CD4-positive, alpha-beta memory T cell (primary cell): ENCODE data around the gene IRAK3. TPM values are rescaled to one million over a fixed set of nuclear protein-coding genes. Genes with fewer than 3 reads are reported as not detected.

Experiments used
- CTCF ChIA-PET: fragments of 350-600 bp; sonication (Branson Sonifier 250); formaldehyde crosslinking; loops from one replicate; lab custom pipeline; 2021; ENCODE audit warnings: inconsistent platforms; ENCODE audit not compliant: partially characterized antibody; lab: Charles Lee
- POLR2A ChIA-PET: fragments of 350-600 bp; sonication (Branson Sonifier 250); formaldehyde crosslinking; loops from one replicate; lab custom pipeline; 2021; ENCODE audit not compliant: partially characterized antibody; lab: Charles Lee
- DNase-seq, 5 donors: peaks; one replicate each; pipeline versions ENCODE4 v3.0.0 to v3.0.0-alpha.2; 2020 to 2022; ENCODE audit warnings: mixed read lengths in 1 of 5
- H3K27ac ChIP-seq: one replicate; pipeline ENCODE4 v1.7.0; 2013; ENCODE audit warnings: low read depth, low read length
- H3K27me3 ChIP-seq: 2 replicates; pipeline ENCODE4 v1.7.0; 2013; ENCODE audit warnings: mild to moderate bottlenecking, low read length, moderate library complexity; ENCODE audit not compliant: insufficient read depth
- H3K36me3 ChIP-seq: 2 replicates; pipeline ENCODE4 v1.7.0; 2013; ENCODE audit warnings: mild to moderate bottlenecking, low read length, moderate library complexity; ENCODE audit not compliant: insufficient read depth
- H3K4me1 ChIP-seq: 2 replicates; pipeline ENCODE4 v1.7.0; 2013; ENCODE audit warnings: mild to moderate bottlenecking, low read length, moderate library complexity; ENCODE audit not compliant: insufficient read depth
- H3K4me3 ChIP-seq, 2 donors: one replicate each; pipeline ENCODE4 v1.7.0; 2013; ENCODE audit warnings: low read length in 2 of 2, mild to moderate bottlenecking in 1 of 2
- H3K9me3 ChIP-seq, 2 donors: one replicate each; pipeline ENCODE4 v1.7.0; 2013; ENCODE audit warnings: low read length in 2 of 2, control low read depth in 1 of 2; ENCODE audit not compliant: control insufficient read depth in 1 of 2
- H3K27ac Mint-ChIP-seq, 7 donors: one replicate each; pipeline ENCODE4 v1.8.0; 2020 to 2021; ENCODE audit warnings: mixed read lengths in 7 of 7, mild to moderate bottlenecking in 6 of 7, inconsistent platforms in 3 of 7, moderate library complexity in 3 of 7
- H3K27me3 Mint-ChIP-seq, 2 donors: one replicate each; pipeline ENCODE4 v1.8.0; 2020 to 2021; ENCODE audit warnings: mixed read lengths in 2 of 2
- H3K36me3 Mint-ChIP-seq, 2 donors: one replicate each; pipeline ENCODE4 v1.8.0; 2020 to 2021; ENCODE audit warnings: mixed read lengths in 2 of 2, inconsistent platforms in 1 of 2, mild to moderate bottlenecking in 1 of 2
- H3K4me1 Mint-ChIP-seq, 4 donors: one replicate each; pipeline ENCODE4 v1.8.0; 2020 to 2021; ENCODE audit warnings: mixed read lengths in 4 of 4, mild to moderate bottlenecking in 1 of 4
- H3K4me3 Mint-ChIP-seq, 8 donors: one replicate each; pipeline ENCODE4 v1.8.0; 2020 to 2021; ENCODE audit warnings: mixed read lengths in 8 of 8, mild to moderate bottlenecking in 7 of 8, moderate library complexity in 6 of 8, inconsistent platforms in 3 of 8
- H3K9me3 Mint-ChIP-seq, 8 donors: one replicate each; pipeline ENCODE4 v1.8.0; 2020 to 2021; ENCODE audit warnings: mixed read lengths in 8 of 8, mild to moderate bottlenecking in 5 of 8, inconsistent platforms in 3 of 8, moderate library complexity in 1 of 8
- intact Hi-C: fragments of 100-400 bp; cut with micrococcal nuclease; formaldehyde crosslinking; loops from one replicate; pipeline ENCODE4 v1.15.1; 2023
- polyA plus RNA-seq, 2 donors: library from polyadenylated mRNA; unstranded; fragments of 300-500 nt; fragmentation: Illumina TruSeq; gene quantifications; one replicate each; pipeline ENCODE4 v1.2.3, GENCODE V29; 2021
- total RNA-seq, 2 experiments: library from RNA; stranded (reverse); gene quantifications; one replicate each; pipeline ENCODE4 v1.2.3, GENCODE V29; 2021

IRAK3 gene
- total and polyA plus RNA-seq, 4 experiments from 2014 or later = 0.14 to 0.47 (median 0.44) TPM; not detected in 1

- Mint-ChIP-seq H3K27ac (no peak overlapping the region), H3K9me3 (peaks cover 0 to 11% (median 3%) of the 10 kb centered on the region in 8 donors), H3K4me1 (peaks cover 48 to 87% (median 67%) of the 10 kb centered on the region in 4 donors), H3K36me3 (peaks cover 0 to 5% of the 10 kb centered on the region in 2 donors), H3K4me3 (peak overlapping the region in 2 of 8 donors; percentile 10 to 13), H3K27me3 (no peaks in the 10 kb centered on the region)
- H3K27me3 ChIP-seq = no peaks in the 10 kb centered on the region
- intact Hi-C loops = no loop called here
- no peak overlapping the region for H3K27ac ChIP-seq
- no peak overlapping the region for H3K4me3 ChIP-seq
- H3K4me1 ChIP-seq = peaks cover 70% of the 10 kb centered on the region
- H3K9me3 ChIP-seq = no peaks in the 10 kb centered on the region
- CTCF ChIA-PET = interaction anchor here (1.4 to 16.8 kb wide), 3 partner anchors 12 to 126 kb away, joined by 3 to 445 read pairs (median 54); partner anchors contain the start of gene HELB
- H3K36me3 ChIP-seq = no peaks in the 10 kb centered on the region
- DNase-seq = no peak
- POLR2A ChIA-PET = interaction anchor here (5.5 kb wide), 1 partner anchor 21 kb away, joined by 51 read pairs; the partner anchor contains the start of gene HELB
Measured at GRCh38 chr12:66282244-66282643, 93.2 kb downstream of the IRAK3 start.

GRCh38 chr12:66287275-66287674 lies 98.3 kb downstream of the IRAK3 start:
- intact Hi-C loops = loop anchor here (5.0 kb wide), 2 partner anchors 120 to 155 kb away; partner anchors contain the start of genes LLPH and TMBIM4
- Histone ChIP-seq H3K36me3 (no peaks in the 10 kb centered on the region), H3K27ac (no peak overlapping the region), H3K27me3 (no peaks in the 10 kb centered on the region), H3K9me3 (no peaks in the 10 kb centered on the region), H3K4me3 (peak overlapping the region in 1 of 2 donors; percentile 35), H3K4me1 (peaks cover 96% of the 10 kb centered on the region)
- ChIA-PET POLR2A (no interaction called here), CTCF (interaction anchor here (1.6 kb wide), 1 partner anchor 16 kb away, joined by 4 read pairs; no protein-coding TSS in a partner anchor)
- no peak for DNase-seq
- Mint-ChIP-seq H3K9me3 (no peaks in the 10 kb centered on the region), H3K27me3 (no peaks in the 10 kb centered on the region), H3K4me3 (peak overlapping the region in 7 of 8 donors; percentile 36 to 79 (median 73)), H3K27ac (peak overlapping the region; percentile 61 to 94 (median 85)), H3K36me3 (no peaks in the 10 kb centered on the region), H3K4me1 (peaks cover 71 to 94% (median 82%) of the 10 kb centered on the region in 4 donors)

GRCh38 chr12:66288121-66288520 lies 99.1 kb downstream of the IRAK3 start:
- intact Hi-C loops = loop anchor here (1.0 to 5.0 kb wide), 5 partner anchors 9 to 156 kb away; partner anchors contain the start of genes HELB, LLPH and TMBIM4
- peak; percentile 86 to 92 (median 89) for DNase-seq
- ChIA-PET POLR2A (interaction anchor here (0.8 to 4.5 kb wide), 10 partner anchors 9 to 1677 kb away, joined by 3 to 144 read pairs (median 4); partner anchors contain the start of genes CAND1, HELB and TMBIM4), CTCF (interaction anchor here (0.8 to 1.4 kb wide), 7 partner anchors 9 to 23 kb away, joined by 3 to 9 read pairs (median 4); no protein-coding TSS in a partner anchor)
- no peaks in the 10 kb centered on the region for H3K9me3 Mint-ChIP-seq
- peaks cover 100% of the 10 kb centered on the region for H3K4me1 ChIP-seq
- H3K4me3 Mint-ChIP-seq = peak overlapping the region; percentile 36 to 79 (median 70)
- H3K27ac ChIP-seq = peak overlapping the region; percentile 35
- no peaks in the 10 kb centered on the region for H3K36me3 Mint-ChIP-seq
- peaks cover 72 to 96% (median 83%) of the 10 kb centered on the region in 4 donors for H3K4me1 Mint-ChIP-seq
- H3K27me3 ChIP-seq = no peaks in the 10 kb centered on the region
- H3K27ac Mint-ChIP-seq = peak overlapping the region; percentile 61 to 94 (median 85)
- H3K9me3 ChIP-seq = no peaks in the 10 kb centered on the region
- no peaks in the 10 kb centered on the region for H3K36me3 ChIP-seq
- no peaks in the 10 kb centered on the region for H3K27me3 Mint-ChIP-seq
- peak overlapping the region; percentile 21 to 35 for H3K4me3 ChIP-seq

GRCh38 chr12:66289485-66289884 lies 100.5 kb downstream of the IRAK3 start:
- Mint-ChIP-seq H3K4me3 (peak overlapping the region in 5 of 8 donors; percentile 28 to 68 (median 53)), H3K4me1 (peaks cover 65 to 87% (median 76%) of the 10 kb centered on the region in 4 donors), H3K36me3 (no peaks in the 10 kb centered on the region), H3K27me3 (no peaks in the 10 kb centered on the region), H3K27ac (peak overlapping the region; percentile 78 to 89 (median 85)), H3K9me3 (no peaks in the 10 kb centered on the region)
- Histone ChIP-seq H3K4me1 (peaks cover 95% of the 10 kb centered on the region), H3K27ac (peak overlapping the region; percentile 7), H3K27me3 (no peaks in the 10 kb centered on the region), H3K36me3 (no peaks in the 10 kb centered on the region), H3K4me3 (no peak overlapping the region), H3K9me3 (no peaks in the 10 kb centered on the region)
- POLR2A ChIA-PET = interaction anchor here (0.6 to 4.5 kb wide), 2 partner anchors 14 to 120 kb away, joined by 4 to 144 read pairs; partner anchors contain the start of genes HELB and TMBIM4
- CTCF ChIA-PET = interaction anchor here (1.4 kb wide), 1 partner anchor 11 kb away, joined by 8 read pairs; no protein-coding TSS in a partner anchor
- intact Hi-C loops = loop anchor here (2.0 to 5.0 kb wide), 3 partner anchors 19 to 157 kb away; partner anchors contain the start of genes LLPH and TMBIM4
- no peak for DNase-seq

GRCh38 chr12:66290716-66291200 lies 101.7 kb downstream of the IRAK3 start:
- peaks cover 83% of the 10 kb centered on the region for H3K4me1 ChIP-seq
- no peaks in the 10 kb centered on the region for H3K36me3 Mint-ChIP-seq
- intact Hi-C loops = no loop called here
- H3K27me3 Mint-ChIP-seq = no peaks in the 10 kb centered on the region
- POLR2A ChIA-PET = interaction anchor here (0.6 to 4.5 kb wide), 12 partner anchors 9 to 1531 kb away, joined by 3 to 144 read pairs (median 3); partner anchors contain the start of genes GNS, HELB, LEMD3 and TMBIM4
- no peaks in the 10 kb centered on the region for H3K27me3 ChIP-seq
- peak overlapping the region in 1 of 2 donors; percentile 9 for H3K4me3 ChIP-seq
- peak overlapping the region in 7 of 8 donors; percentile 51 to 80 (median 66) for H3K4me3 Mint-ChIP-seq
- peak overlapping the region; percentile 70 to 89 (median 86) for H3K27ac Mint-ChIP-seq
- no peaks in the 10 kb centered on the region for H3K9me3 ChIP-seq
- DNase-seq = peak; percentile 54 to 75 (median 64)
- H3K4me1 Mint-ChIP-seq = peaks cover 62 to 81% (median 71%) of the 10 kb centered on the region in 4 donors
- CTCF ChIA-PET = interaction anchor here (0.9 kb wide), 1 partner anchor 11 kb away, joined by 3 read pairs; the partner anchor contains the start of gene HELB
- H3K27ac ChIP-seq = peak overlapping the region; percentile 5
- no peaks in the 10 kb centered on the region for H3K36me3 ChIP-seq
- H3K9me3 Mint-ChIP-seq = no peaks in the 10 kb centered on the region

GRCh38 chr12:66296176-66296683 lies 107.2 kb downstream of the IRAK3 start:
- no peak overlapping the region for H3K27ac ChIP-seq
- Mint-ChIP-seq H3K4me1 (peaks cover 32 to 51% (median 43%) of the 10 kb centered on the region in 4 donors), H3K4me3 (peak overlapping the region in 2 of 8 donors; percentile 35 to 41), H3K9me3 (no peaks in the 10 kb centered on the region), H3K27me3 (no peaks in the 10 kb centered on the region), H3K36me3 (no peaks in the 10 kb centered on the region), H3K27ac (peak overlapping the region in 1 of 7 donors; percentile 49)
- H3K9me3 ChIP-seq = no peaks in the 10 kb centered on the region
- POLR2A ChIA-PET = no interaction called here
- no peak overlapping the region for H3K4me3 ChIP-seq
- intact Hi-C loops = no loop called here
- no peaks in the 10 kb centered on the region for H3K27me3 ChIP-seq
- H3K4me1 ChIP-seq = peaks cover 48% of the 10 kb centered on the region
- CTCF ChIA-PET = no interaction called here
- H3K36me3 ChIP-seq = no peaks in the 10 kb centered on the region
- DNase-seq = no peak
